ENCODE data around the gene KNSTRN.

KNSTRN gene

DNA sequence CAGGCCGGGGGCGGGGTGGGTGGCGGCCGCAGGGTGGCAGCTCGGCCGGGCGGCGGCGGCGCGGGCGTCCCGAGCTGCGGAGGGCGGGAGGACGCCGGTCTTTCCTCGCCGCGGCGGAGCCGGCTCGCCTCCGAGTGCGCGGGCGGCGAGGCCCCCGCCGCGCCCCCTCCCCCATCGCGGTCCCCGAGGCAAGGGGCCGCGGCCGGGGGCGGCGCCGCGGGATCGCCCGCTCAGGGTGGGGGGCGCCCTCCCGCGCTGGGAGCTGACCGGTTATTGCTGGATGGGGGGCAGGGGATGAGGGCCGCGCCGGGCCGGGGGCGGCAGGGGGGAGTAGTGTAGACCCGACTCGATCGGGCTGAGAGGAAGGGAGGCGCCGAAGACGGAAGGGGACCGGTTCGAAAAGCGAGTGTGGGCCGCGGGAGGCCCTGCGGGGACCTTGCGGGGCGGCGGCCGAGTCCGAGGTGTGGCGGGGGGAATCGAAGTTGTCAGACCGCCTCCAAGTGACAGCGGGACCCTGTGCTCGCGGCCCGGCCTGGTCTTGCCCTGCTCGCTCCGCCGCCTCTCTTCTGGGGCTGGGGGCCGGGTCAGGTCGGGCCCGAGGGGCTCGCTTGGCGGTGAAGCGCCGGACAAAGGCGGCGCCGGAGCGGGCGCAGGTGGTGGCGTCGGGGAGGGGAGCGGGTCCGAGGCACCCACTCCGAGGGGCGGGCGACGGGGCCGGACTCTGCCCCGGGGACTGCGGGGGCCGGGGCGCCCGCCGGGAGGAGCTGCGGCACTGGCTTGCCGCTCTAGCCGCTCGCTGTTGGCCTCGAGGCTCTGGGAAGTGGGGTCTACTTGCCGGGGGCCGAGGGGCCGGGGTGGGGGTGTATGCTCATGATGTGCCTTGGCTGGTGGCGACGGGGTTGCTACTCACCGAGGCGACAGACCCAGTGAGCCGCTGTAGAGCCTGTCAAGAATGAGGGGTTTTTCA lies 59.3 kb downstream of the KNSTRN start:
- Histone ChIP-seq H3K9ac (no peak overlapping the region), H3K27ac (no peak overlapping the region), H3K4me1 (peaks cover 3% of the 10 kb centered on the region), H3K4me3 (ENCODE audit: low read depth, low read length) (peak overlapping the region; percentile 62), H3K36me3 (ENCODE audit: control insufficient read depth, insufficient read depth, low read length) (no peaks in the 10 kb centered on the region), H3K79me2 (peaks cover 2% of the 10 kb centered on the region), H3K4me2 (ENCODE audit: low read length) (peak overlapping the region; percentile 73), H3K9me3 (ENCODE audit: control insufficient read depth, low read length) (no peaks in the 10 kb centered on the region), H2AFZ (no peak overlapping the region), H3K27me3 (ENCODE audit: control insufficient read depth, insufficient read depth, low read length) (no peaks in the 10 kb centered on the region)
- no peak for TF ChIP-seq CTCF (IDR thresholded peaks at IDR 0.05)

GRCh38 chr15:40443255-40443654 lies 60.7 kb downstream of the KNSTRN start:
- no peak overlapping the region for H2AFZ ChIP-seq
- H3K27ac ChIP-seq, result no peak overlapping the region
- no peaks in the 10 kb centered on the region for H3K27me3 ChIP-seq (ENCODE audit: control insufficient read depth, insufficient read depth, low read length)
- no peak overlapping the region for H3K4me3 ChIP-seq (ENCODE audit: low read depth, low read length)
- H3K4me2 ChIP-seq (ENCODE audit: low read length), result no peak overlapping the region
- no peak overlapping the region for H3K9ac ChIP-seq
- no peaks in the 10 kb centered on the region for H3K36me3 ChIP-seq (ENCODE audit: control insufficient read depth, insufficient read depth, low read length)
- H3K9me3 ChIP-seq (ENCODE audit: control insufficient read depth, low read length), result no peaks in the 10 kb centered on the region
- TF ChIP-seq CTCF (IDR thresholded peaks at IDR 0.05), result no peak
- H3K79me2 ChIP-seq, result peaks cover 6% of the 10 kb centered on the region
- H3K4me1 ChIP-seq, result peaks cover 3% of the 10 kb centered on the region

- no peak for TF ChIP-seq CTCF (IDR thresholded peaks at IDR 0.05)
- Histone ChIP-seq H3K79me2 (peaks cover 6% of the 10 kb centered on the region), H3K4me2 (ENCODE audit: low read length) (no peak overlapping the region), H3K4me1 (peaks cover 3% of the 10 kb centered on the region), H3K4me3 (ENCODE audit: low read depth, low read length) (no peak overlapping the region), H3K9ac (no peak overlapping the region), H3K9me3 (ENCODE audit: control insufficient read depth, low read length) (no peaks in the 10 kb centered on the region), H3K27ac (no peak overlapping the region), H3K27me3 (ENCODE audit: control insufficient read depth, insufficient read depth, low read length) (no peaks in the 10 kb centered on the region), H3K36me3 (ENCODE audit: control insufficient read depth, insufficient read depth, low read length) (no peaks in the 10 kb centered on the region), H2AFZ (no peak overlapping the region)
Measured at GRCh38 chr15:40443846-40444245, 61.3 kb downstream of the KNSTRN start.

Measured in parathyroid adenoma (tissue), 2 donors.